Measurements from ENCODE around the gene DLD.
"Not testable (repeated sequence)": the region's sequence is repeated elsewhere in the genome, so short reads cannot be mapped to it uniquely, and the experiment has no call there.

The DLD gene

DNA sequence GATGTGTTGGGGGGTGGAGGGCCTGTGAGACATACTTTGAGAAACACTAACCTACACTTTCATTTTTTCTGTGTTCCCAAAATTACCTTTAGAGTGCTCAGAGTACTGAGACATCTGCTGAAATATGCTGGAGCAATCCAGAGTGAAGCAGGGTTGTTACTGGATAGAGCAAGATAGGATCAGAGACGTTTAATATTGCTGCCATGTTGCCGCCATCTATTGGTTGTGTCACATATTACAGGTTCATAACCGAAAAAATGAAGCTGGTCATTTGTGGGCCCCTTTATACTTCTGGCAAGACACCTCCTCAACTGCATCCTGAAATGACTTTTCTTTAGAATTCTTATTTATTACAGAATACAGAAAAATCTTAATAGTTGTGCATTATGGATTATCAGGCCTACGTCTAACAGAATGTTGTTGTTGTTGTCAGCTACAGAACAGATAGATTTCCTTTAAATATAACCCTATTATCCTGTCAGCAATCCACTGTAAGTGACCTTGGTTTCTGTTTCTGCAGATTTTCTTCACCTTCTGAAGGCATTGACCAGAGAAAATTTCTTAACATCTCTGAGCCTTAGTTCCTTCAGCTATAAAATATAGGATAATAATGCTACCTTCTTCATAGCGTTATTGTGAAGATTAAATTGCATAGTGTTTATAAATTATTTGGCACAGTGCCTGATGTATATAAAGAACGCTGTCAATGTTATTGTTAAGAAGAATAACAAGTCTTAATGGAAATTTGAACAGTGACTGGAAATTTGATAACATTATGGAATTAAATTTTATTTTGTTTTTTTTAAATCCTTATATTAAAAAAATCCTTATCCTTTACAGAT lies 16.2 kb upstream of the DLD start:
- peak; percentile 59 for DNase-seq

DNA sequence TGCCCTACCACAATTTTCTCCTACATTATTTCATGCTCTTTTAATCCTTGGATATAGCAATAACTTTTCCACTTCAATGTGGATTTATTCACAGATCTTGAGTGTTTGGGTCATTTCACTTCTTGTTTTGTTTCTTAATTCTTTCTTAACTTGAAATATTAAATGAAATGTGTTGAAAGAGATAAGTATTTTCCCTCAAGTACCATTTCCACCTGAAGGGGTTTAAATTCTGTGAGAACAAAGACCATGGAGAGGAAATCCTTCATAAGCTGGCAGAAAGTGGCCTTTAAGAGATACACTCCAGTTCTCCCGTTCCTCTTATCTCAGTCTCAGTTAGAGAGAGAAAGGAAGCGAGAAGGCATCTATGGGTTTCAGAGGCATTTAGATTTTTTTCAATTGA lies 14.1 kb upstream of the DLD start:
- no peak for DNase-seq

DNA sequence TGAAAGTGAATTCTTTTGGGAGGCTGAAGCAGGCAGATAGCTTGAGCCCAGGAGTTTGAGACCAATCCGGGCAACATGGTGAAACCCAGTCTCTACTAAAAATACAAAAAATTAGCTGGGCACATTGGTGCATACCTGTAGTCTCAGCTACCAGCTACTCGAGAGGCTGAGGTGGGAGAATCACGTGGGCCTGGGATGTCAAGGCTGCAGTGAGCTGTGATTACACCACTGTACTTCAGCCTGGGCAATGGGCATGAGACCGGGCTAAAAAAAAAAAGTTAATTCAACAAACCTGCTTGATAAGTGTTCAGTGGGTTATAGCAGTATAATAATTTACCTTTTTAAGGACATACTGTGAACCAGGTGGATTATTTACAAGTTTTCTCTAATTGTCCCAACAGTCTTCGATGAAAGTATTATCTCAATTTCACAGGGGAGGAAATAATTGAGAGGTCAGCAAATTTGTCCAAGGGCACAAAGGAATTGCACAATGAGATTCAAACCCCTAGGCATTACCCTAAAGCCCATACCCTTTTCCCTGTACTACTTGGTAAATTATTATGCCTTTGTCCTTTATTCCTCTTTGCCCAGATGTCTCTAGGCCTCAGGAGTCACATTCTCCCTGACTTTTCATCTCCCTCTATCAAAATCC lies 13.1 kb upstream of the DLD start:
- no peak for DNase-seq

DNA sequence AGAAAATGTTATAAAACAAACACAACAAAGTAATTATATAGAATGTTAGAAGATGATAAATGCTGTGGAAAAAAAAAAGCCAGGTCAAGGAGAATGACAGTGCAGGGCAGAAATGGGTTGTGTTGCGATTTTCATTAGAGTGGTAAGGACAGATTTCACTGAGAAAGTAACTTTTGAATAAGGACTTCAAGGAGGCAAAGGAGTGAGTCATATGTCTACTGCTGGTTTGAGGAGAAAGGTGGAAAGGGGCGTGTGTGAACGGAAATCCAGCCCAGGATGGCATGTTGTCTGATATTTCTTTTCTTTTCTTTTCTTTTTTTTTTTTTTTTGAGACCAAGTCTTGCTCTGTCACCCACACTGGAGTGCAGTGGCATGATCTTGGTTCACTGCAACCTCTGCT lies 12.3 kb upstream of the DLD start:
- no peak for DNase-seq

DNA sequence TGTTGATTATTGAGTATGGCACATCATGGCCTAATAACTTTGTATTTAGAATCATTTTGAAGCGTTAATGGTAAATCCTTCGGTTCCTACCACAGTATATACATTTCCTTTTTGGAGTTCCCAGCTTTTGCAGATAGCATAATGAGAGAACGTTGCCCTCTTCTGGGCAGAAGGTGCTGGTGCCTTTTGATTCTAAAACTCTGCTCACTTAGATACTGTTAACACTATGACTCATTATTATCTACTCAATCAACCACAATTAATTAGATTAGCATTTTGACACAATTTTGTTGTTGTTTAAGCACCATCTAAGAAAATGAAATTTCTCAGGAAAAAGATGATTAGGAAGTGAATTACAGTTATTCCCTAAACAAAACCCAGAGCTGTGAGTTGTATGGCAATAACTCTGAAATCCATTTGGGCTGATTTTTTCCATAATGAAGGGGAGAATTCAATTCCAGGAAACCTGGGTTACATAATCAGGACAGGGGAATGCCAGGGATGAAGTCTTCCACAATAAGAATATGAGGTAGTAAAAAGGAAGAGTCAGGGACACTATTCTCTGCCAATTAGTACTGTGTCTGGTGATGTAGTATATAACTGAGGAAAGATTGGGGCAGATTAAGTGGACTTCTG lies 11.5 kb upstream of the DLD start:
- DNase-seq: peak; percentile 48

DNA sequence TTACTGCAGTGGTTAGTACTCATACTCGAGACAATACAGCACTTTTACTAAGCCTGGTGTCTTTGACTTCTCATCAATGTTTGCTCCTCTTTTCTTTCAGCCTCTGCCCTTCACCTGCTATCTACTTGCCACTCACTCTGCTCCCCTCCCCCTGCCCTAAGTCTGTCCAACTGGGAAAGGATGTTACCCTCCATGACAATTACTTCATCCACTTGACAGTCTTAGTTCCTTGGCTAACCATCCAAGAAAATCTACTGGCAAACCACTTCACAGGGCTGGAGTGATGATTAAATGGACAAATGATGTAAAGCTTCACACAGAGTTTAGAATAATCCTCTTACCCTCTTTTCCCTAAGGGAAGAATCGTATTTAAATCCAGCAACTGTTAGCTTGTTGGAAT lies 8.2 kb upstream of the DLD start:
- DNase-seq: no peak

DNA sequence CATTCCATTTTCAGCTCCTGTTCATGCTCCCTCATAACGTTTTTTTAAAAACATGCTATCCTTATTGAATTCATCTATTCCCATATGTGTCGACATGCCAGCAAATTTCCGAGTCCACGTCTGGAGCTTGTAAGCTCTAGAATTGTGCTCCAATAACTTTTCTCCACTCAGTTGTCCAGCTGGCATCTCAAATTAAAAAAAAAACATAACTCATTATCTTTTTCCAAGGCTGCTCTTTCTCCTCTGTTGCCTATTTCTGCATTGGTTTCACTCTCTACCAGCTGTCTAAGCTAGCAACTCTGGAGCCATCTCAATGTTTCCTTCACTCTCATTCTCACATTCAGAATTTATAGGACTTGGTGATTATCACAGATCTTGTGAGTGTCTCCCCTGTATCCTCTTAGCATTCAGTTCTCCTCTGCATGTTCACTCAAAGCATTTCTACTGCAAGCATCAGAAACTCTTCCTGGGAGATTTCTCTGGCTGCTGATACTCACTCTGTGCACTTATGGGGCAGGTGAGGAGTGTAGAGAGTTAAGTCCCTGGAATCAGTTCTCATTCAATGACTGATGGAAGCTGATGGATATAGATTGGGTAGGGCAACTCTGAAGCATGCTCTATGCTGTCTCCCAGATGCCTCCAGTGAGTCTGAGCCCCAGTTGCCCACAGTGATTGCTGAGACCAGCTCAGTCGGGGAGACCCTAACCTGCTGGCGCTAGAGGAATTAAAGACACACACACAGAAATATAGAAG lies 6.7 kb upstream of the DLD start:
- no peak for DNase-seq

DNA sequence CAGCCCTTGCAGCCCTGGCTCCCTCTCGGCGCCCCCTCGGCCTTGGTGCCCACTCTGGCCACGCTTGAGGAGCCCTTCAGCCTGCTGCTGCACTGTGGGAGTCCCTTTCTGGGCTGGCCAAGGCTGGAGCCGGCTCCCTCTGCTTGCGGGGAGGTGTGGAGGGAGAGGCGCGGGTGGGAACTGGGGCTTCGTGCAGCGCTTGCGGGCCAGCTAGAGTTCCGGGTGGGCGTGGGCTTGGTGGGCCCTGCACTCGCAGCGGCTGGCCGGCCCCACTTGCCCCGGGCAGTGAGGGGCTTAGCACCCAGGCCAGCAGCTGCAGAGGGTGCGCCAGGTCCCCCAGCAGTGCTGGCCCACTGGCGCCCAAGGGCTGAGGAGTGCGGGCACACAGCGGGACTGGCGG lies 3.2 kb upstream of the DLD start:
- DNase-seq: not testable (repeated sequence)

DNA sequence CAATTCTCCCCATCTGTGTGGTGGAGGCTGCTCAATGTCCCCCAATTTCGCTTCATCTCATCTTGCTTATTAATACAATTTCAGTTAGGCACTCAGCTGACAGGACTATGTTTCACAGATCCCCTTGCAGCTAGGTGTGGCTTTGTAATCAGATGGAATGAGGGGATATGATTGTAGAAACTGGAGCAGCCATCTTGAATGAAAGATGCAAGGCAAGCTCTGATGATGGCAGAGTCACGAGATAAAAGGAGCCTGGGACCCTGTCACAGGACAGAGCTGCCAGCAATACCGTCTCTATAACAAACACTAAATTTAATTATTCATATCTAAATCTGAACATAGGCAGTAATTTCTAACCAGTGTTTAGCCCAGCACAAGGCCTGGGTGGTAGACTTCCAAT lies 991 bp upstream of the DLD start:
- no peak for DNase-seq

DNA sequence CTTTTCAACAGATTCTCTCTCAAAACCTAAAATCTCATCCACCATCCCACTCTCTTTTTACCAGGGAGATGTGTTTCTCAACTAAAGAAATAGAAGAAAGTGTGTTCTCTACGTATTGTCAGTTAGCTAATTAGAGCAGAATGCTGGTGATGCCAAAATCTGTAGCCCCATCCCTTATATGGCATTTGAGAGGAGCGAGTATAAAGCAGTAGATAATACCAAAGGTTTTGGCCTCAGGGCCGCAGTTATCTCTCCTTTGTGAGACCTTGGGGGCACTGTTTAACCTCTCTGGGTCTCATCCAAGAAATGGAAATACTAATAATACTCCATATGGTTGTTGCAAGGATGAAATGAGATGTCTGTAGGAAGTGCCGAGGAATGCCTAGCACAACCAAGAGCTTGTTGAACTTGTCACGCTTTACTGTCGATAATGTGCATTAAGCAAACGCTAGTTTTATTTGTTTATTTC lies 456 bp upstream of the DLD start:
- DNase-seq: no peak

DNA sequence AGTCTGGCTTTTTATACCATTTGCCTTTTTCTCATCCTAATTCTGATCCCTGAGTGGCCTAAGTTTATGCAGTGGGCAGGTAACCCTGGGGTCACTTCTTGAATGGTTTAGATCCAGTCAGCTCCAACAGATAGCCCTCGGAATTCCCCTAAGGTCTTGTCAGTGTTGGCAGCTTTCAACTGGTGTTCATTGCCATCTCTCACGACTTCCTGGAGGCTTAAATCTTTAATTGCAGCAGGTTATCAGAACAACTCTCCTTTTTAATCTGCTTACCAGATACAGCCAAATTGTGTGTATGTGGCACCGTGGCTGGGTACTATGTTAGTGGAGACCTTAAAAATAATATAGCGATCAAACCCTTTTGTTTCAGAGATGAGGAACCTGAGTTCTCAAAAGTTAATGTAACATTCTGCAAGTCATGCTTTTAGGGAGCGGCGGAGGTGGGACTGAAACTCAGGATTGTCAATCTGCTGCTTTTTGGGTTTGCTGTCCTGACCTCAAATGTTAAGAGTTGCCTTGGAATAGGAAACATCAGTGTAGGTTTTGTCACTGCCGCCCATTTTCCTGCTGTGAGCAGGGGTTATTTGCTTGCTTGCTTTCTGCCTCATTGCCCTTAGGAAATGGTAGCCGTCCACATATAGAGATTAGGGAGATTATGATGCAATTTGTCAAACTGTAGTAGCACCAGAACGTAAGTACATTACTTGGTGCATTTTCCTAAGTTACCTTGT lies 818 bp downstream of the DLD start:
- DNase-seq: no peak

DNA sequence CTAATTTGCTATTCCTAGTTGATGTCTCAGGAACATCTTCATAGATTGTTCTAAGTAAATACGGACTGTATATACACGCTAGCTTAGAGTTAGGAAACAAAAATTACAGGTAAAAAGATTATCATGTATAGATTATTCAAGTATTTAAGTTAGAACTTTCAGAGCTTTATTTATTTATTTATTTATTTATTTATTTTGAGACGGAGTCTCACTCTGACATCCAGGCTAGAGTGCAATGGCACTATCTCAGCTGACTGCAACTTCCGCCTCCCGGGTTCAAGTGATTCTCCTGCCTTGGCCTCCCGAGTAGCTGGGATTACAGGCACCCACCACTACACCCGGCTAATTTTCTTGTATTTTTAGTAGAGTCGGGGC lies 1.4 kb downstream of the DLD start:
- DNase-seq: not testable (repeated sequence)

DNA sequence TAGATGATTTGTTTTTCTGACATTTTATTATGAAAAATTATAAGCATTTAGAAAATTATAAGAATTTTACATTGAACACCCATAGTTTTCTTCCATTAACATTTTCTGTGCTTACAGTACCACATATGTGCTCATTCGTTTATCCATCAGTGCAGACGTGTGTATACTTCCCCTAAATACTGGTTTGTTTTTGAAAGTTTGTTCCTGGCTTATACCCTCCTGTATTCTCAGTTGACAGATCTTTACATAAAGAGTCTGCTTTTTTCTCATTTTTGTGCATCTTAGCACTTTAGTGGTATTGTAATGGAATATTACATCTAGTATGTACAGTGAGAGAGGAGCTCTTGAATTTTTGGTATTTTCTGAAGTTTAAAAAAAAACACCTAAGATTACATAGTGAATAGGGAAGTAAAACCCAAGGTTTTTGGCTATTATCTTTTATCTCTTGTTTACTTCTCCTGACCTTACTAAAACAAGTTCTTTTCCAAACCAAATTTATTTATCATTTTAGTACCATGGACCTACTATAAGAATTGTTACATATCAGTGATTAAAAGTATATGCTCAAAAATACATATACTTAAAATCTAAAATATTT lies 8.1 kb downstream of the DLD start:
- no peak for DNase-seq

DNA sequence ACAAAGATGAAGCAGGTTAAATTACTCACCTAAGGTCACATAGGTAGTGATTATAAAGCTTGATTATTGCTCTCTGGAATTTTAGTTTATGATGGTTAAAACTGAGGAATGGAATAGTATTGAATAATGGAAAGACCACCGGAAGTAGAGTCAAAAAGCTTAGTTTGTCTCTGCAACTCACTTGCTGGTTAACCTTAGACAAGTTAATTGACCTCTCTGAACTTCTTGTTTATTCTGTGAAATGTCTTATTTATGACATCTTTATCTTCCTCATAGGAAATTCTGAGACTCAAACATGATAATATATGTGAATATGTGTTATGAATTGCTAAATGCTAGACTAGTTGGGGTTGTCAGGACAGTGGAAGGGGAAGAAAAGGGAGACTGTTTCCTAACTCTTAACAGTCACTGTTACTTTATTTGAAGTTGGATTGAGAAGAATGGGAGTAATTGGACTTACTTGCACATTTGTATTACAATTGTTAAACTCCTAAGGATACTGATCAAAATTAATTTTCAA lies 9.6 kb downstream of the DLD start:
- DNase-seq: no peak

DNA sequence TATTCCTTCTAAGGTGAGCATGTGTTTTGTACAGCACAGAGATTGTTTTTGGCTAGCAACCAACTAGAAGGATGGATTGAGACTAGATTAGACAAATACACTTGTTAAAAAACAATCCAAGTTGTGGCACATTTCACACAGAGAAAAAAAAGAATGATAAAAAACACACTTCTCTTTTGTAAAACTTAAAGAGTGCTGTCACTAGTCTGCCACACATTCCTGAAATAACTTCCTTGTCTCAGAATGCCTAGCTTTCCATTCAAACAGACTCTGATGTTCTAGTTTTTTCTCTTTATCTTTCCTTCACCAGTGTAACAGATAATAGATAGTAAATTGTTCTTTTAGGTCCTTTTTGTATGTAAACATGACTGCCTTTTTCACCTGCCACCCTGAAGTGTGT lies 11.4 kb downstream of the DLD start:
- peak; percentile 18 for DNase-seq

DNA sequence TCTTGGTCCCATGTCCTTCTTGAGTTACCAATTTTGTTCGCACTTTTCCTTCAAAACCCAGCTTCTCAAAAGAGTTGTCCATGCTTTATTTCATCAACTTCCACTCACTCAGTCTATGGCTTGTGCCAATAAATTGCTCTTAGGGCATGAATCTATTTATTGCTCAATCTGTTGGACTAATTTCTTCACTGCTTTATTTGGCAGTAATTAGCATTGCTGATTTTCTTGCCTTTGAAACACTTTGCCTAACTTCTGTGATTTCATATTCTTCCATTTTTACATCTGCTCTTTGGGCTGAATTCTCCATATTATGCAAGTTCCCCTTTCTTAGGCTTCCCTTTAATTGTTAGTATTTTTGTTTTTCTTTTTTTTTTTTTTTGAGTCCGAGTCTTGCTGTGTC lies 16.8 kb downstream of the DLD start:
- no peak for DNase-seq

DNA sequence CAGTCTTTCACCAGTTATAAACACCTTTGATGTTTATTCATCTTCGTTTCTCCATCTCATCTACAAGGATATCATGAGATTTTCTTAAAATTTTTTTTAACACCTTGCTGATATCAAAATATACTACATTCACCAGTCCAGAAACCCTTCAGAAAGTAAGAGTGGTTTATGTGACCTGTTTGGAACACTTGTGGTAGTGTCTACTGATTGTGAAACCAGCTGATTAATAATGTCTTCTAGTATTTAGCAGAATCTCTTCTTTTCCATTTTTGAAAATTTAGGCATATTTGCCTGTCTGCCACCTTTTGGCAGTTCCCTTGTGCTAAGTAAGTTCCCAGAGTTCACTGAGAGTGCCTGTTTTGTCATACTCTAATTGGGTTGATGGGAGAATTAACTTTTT lies 18.5 kb downstream of the DLD start:
- DNase-seq: no peak

DNA sequence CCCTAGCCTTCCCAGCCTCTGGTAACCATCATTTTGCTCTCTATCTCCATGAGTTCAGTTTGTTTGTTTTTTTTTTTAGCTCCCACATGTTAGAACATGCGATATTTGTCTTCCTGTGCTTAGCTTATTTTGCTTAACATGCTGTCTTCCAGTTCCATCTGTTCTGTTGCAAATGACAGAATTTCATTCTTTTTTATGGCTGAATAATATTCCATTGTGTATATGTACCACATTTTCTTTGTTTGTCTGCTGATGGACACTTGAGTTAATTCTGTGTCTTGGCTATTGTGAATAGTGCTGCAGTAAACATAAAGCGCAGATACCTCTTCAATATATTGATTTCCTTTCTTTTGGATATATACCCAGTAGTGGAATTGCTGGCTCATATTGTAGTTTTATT lies 21.0 kb downstream of the DLD start:
- DNase-seq: no peak

DNA sequence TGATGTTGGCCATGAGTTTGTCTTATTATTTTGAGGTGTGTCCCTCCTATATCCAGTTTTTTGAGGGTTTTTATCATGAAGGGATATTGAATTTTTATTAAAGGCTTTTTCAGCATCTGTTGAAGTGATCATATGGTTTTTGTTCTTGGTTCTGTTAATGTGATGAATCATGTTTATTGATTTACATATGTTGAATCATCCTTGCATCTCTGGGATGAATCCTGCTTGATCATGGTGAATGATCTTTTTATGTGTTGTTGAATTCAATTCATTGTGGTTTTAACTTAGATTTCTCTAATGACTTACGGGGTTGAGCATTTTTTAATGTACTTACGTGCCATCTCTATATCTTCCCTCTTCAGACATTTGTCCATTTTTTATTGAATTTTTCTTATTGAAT lies 22.9 kb downstream of the DLD start:
- DNase-seq: peak; percentile 54

DNA sequence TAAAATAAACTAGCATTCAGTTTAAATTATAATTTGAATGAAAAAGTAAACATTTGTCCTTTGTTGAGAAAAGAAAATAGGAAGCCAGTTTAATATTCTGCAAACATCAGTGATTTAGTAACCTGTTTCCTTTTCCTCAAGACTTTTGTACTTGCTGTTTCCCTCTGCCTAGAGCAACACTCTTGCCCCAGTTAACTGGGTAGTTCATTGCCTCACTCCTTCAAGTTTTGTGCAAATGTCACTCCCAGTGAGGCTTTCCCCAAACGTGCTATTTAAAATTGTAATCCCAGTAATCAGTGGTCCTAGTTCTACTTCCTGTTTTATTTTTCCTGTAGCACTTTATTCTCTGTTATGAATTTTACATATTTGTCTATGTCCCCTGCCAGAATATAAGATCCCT lies 23.8 kb downstream of the DLD start:
- DNase-seq: no peak

DNA sequence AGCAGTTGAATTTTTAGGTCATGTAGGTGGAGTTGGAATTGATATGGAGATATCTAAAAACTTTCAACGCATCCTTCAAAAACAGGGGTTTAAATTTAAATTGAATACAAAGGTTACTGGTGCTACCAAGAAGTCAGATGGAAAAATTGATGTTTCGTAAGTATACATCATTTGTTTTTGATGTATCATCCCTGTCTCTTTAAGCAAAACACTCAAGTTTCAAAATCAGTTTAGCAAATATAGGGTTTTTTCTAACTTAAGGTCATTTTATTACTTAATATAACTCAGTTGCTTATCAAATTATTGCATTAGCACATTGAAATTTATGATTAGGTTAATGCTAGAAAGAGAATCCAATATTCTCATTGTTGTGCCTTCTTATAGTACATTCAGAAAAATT lies 24.6 kb downstream of the DLD start:
- DNase-seq: no peak

All from fibroblast of skin of abdomen (primary cell).